GM19397 (cell line): ENCODE results near the gene MAML3.

Experiments used
- ATAC-seq: cut with Tn5 transposase; IDR thresholded peaks from one replicate; pipeline ENCODE4 v1.9.1; 2021; ENCODE audit warnings: mild to moderate bottlenecking, moderate library complexity; ENCODE audit not compliant: unreplicated experiment

MAML3 gene

DNA sequence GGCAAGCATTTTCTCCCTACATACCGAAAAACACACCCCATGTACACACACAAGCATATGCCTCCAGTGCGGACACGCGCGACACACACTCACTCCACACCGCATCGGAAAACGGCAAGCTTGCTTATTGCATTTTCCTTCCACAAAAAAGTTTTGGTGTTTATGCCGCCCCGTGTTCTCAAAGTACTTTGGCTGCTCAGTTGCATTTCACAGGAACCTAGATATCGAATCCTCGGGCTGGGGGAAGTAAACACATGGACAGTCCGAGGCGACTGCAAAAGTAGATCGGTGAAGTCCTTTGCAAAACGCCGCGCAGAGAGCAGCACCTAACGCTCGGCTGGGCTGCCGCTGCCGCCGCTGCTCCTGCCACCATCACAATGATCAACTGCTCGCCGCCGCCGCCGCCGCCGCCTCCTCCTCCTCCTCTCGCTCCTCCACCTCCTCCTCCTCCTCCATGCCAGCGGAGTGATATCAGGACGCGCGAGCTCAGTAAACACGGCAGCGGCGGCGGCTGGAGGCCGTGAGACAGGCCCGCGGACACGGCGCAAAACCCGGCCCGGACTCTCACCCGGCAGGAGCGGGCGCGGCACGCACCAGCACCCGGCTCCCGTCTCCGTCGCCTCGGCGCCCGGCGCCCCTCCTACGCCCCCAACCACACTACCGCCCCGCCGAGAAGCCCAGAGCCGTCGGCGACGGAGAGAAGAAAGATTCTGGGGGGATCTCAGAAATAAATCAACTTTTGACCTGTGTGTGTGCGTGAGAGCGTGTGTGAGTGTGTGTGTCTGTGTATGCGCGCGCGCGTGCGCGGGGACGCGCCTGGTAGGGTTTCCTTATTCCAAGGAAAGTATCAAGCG, at the start of gene MAML3:
Gene MAML3, minus strand, starts transcription at position 467 of the 854 bp plus-strand sequence. CDS start 857 bp downstream, outside the sequence.
- ATAC-seq = peak; percentile 41

DNA sequence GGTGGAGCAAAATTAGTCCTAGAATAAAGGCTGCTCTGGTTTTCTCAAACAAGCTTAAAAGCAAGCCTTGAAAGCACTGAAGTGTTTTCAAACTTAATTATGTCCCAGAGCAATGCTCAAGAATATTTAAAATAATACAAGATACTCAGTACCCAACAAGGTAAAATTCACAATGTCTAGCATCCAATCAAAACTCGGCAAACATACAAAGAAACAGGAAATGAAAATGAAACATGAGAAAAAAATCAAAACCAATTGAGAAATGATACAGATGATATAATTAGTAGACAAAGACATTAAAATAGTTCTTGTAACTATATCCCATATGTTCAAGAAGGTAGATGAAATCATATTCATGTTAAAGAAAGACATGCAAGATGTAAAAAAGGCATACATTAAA, 45.0 kb upstream of the MAML3 start:
- no peak for ATAC-seq

DNA sequence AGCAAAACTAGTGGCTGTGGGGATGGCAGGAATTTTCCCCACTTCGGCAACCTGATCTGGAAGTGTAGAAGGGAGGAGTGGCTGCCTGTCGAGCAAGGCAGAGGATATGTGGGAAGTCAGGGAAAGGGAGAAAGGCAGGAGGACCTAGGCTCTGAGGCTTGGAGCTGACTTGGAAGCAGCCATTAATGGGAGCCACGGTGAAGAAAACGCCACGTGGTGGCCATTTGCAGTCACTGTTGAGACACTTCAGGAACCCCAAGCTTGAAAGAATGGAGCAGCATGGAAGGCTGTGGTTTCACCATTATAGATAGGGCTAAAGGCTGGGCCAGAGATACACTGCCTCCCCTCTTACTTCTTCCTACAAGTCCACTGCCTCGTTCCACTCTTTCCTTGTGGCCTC, 41.8 kb upstream of the MAML3 start:
- ATAC-seq = no peak

DNA sequence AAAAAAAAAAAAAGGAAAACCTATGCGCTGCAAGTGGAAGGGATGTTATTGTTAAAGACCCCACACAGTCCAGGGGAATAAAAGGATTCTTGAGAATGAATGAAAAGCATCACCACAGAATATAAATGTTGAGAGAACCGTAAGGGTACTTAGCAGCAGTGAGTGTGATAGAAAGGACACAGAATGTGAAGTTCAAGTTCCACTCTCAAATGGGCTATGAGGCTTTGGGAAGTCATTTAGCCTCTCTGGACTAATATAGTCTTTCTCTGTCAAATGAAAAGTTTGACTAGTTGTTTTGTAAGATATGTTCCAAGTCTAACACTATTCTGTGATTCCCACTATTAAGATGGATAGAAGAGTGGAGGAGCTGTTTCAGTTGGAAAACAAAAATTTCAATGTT, 35.8 kb upstream of the MAML3 start:
- no peak for ATAC-seq

DNA sequence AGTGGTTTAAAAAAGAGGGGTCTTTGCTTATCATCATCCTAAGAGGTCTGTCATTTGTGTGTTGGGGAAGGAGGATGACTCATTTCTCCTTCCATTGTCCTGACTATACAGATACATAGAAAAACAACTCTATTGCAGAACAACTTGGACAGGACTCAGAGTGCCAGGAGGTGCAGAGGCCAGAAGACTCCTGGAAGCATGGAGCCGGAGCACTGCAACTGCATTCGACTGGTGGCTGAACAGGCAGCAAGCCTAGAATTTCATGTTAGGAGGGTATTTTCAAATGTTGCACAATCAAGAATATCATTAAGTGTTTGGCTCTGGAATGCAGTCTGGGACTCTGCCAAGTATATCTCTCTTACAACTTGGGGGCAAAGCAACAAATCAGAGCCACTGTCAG, 35.0 kb upstream of the MAML3 start:
- ATAC-seq = no peak

DNA sequence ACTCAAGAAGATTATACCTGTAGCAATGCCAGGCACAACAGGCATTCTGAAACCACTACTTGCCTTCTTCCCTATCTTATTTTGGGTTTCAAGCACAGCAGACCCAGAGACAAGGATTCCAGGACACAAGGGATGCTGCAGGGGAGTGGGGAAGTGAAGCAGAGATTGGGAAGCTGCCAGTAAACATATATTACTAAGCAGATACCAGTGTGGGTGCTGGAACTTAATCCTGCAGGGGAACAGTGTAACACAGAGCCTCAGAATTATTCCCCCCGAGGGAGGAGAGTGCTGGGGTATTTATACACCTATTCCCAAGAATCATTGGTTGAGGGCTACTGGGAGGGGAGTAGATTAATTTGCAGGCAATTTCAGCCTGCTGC, 33.3 kb upstream of the MAML3 start:
- ATAC-seq = no peak

DNA sequence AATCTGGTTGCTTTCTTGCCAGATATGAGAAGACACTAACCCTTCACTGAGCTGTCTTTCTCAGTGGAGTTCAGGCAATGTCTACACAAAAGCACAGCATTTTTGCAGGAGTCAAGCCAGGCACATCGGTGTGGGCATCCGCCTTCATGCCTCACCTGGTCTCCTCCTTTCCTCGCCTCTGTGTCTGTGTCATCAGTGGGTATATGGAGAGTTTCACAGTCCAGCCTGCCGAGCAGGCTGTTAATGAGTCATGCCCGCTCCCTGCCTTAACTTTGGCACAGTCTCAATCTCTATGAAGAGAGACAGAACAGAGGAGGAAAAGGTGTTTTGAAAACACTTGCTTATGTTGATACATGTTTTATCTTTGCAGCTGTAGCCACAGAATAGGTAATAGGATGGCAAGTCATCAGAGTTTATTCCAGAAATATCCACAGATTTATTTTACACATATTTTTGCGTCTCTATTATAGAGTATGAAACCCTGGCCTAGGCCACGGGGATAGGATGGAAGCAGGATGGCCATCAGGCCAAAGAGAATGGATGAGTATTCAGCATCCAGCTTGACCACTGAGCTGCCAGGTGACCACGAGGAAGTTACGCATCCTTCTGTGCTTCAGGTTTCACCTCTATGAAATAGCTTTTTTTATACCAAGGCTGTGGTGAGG, 32.8 kb upstream of the MAML3 start:
- no peak for ATAC-seq

DNA sequence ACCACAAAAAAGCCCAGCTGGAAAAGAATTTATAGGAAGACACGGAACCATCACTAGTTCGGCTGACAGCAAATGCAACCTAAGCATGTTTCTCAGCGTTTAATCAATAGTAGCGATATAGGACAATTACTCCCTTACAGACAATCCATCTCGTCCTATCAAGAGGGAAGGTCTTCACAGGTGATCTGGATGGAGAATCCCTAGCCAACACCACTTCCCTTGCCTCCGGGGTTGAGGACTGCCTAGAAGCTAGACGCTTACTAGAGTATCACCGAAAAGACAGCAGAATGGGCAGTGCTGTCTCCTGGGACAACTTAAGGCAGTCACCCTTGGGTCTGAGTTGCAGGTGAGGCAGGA, 32.1 kb upstream of the MAML3 start:
- no peak for ATAC-seq

DNA sequence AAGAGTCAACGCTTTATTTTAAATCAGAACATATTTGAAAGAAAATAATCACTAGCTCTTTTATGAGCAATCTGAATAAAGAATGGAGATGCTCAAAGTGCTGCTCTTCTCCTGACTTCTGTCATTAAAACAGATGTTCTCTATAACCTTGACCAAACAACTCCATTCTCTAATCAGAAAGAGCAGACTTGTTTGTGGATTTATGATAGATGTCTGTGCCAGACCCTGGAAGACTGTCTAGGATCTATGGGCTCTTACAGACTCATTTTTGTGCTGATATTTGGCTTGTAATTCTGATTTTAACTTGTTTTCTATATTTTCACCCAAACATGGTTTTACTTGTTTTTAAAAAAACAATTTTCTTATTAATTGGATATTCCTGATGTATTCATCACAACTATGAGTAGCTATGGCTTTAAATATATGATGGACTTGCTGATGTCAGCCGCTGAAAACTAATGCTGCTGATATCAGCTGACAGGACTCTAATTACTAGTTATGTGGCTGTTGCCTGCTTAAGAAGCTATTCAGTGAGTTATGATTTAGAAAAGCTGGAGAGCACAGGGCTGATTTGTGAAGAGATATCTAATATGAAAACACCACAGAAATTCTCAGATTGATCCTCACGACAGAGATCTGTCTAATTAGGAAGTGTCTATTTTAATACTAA, 31.6 kb upstream of the MAML3 start:
- ATAC-seq = no peak

DNA sequence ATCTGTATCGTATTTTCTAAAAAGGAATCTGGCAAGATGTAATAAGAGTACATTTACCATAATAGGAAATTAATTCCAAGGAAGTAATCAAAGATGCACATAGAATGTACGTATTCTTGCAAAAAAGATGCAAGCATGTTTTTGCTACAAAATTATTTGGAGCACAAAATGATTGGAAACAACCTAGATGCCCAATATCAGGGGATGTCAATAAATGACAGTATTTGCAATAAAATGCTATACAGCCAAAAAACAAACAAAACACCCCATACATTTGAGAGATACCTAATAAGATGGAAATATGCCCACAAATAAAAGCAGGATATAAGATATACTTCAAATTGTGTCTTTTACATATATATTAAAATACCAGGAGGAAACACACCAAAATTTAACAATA, 29.3 kb upstream of the MAML3 start:
- ATAC-seq = no peak

DNA sequence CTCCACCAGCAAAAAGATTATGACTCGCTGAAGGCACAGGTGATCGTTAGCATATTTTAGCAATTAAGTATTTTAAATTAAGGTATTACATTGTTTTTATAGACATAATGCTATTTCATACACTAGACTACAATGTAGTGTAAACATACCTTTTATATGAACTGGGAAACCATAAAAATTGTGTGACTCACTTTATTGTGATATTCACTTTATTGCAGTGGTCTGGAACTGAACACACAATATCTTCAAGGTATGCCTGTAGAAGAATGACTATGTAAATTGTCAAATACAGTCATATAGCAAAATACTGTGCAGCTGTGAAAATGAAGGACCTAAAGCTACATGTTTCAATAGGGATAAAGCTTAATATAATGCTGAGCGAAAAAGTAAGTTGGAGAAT, 26.6 kb upstream of the MAML3 start:
- no peak for ATAC-seq

DNA sequence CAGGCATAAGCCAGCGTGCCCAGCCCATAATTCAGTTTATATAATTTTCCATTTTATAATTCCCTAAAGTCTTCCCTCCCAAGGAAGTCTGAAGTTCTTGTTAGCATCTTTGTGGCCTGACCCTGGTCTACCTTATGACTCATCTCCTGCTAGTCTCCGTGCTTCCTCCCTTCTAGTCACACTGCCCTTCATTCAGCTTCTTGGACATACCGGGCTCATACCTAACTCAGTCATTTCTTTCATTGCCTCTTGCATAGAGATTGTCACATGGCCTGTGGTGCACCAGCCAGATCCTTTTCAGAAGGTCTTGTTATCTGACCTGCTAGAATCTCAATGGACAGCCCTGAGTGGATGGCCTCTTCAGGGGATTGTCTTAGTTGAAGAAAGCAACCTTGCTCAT, 22.8 kb upstream of the MAML3 start:
- no peak for ATAC-seq

DNA sequence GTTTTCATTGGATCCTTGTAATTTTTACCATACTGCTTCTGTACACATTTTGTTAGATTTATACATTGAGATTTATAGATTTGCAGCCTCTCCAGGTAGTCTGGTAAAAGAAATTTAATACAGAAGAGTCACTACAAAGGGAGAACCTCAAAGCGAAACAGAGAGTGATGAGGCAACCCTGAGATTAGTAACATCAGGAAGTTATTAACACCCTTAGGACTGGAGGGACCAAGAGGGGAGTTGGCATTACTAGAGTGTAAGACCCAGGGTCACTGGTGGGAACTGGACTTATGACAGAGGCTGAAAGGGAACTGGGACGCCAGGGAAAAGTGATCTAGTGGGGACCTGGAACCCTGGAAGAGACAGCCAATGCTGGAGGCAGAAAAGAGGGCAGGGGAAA, 20.6 kb upstream of the MAML3 start:
- ATAC-seq = no peak

DNA sequence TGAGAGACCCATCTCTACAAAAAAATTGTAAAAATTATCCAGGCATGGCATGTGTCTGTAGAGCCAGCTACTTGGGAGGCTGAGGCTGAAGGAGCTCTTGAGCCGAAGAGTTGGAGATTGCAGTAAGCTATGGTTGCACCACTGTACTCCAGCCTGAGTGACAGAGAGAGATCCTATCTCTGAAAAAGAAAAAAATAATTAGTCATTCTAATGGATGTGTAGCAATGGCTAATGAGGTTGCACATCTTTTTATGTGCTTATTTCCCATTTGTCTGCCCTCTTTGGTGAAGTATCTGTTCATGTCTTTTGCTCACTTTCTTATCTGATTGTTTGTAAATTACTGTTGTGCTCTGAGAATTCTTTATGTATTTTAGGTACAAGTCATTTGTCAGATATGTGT, 19.0 kb upstream of the MAML3 start:
- no peak for ATAC-seq

DNA sequence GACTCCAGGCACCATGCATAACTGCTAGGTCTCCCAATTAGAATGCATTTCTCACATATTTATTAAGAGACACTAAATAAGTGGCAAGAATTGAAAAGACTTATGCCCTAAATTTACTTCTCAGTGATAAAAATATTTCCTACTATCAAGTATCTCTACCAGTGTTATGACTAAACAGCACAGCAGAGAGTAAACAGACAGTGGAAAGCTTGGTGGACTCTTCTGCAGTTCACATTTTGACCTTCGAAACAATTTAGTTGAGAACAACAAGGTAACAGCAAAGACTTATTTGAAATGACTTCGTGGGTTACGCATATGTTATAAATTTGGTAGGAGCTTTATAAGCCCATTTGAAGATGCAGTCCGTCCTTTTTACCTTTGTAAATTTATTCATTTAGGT, 16.3 kb upstream of the MAML3 start:
- no peak for ATAC-seq

DNA sequence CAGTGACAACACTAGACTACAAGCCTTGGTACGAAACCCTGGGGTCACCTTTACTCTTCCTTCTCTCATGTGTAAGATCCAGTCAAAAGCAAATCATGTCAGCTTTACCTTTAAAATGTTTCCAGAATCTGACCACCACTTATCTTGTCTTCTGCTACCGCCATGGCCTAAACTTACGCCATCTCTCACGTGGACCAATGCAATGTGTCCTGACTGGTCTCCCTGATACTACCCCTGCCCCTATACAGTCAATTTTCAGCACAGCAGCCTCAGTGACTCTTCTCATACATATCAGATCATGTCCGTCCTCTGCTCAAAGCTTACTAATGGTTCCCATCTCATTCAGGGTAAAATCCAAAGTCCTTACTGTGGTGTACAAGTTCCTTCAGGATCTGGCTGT, 15.0 kb upstream of the MAML3 start:
- no peak for ATAC-seq

DNA sequence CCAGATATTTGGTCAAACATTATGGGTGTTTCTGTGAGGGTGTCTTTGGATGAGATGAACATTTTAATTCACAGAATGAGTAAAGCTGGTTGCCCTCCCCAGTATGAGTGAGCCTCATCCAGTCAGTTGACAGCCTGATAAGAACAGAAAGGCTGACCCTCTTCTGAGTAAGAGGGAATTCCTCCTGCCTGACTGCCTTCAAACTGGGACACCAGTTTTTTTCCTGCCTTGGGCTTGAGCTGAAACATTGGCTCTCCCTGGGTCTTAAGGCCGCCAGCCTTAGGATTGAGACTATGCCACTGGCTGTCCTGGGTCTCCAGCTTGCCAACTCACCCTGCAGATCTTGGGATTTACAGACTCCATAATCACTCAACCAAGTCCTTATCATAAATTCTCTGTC, 14.5 kb upstream of the MAML3 start:
- no peak for ATAC-seq

DNA sequence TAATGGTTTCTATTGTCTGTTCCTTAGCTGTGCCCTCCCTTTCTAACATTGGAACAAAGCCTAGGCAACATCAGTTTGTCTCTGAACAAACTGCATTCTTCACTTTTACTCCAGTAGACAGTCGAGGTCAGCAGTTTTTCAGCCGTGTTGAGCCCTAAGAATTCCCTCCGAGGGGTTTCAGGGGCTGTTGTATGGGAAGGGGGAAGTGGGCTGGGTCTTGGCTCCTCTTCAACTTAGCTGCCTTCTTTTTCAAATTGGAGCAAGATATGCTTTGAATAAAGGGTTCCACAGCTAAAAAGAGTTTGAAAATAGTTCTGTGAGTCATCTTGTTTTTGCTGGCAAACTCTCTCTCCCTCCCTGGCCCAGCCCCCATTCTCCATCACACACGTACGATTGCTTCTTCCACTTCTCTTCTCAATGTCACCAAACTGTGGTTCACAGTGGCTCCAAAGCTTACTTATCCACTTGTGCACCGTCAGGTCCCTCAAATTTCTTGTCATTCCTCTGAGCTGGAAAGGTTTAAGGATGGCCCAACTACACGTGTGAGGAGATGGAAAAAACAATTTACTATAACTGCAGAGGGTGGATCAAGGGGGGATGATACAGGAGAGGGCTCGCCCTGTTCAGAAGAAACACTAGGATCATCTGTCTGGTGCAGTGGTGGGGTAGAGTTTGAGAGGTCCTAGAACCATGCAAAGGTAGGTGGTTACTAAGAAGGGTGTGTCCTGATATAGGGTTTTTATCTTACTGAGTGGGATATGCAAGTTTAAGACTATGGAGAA, 9.2 kb upstream of the MAML3 start:
- ATAC-seq = no peak

DNA sequence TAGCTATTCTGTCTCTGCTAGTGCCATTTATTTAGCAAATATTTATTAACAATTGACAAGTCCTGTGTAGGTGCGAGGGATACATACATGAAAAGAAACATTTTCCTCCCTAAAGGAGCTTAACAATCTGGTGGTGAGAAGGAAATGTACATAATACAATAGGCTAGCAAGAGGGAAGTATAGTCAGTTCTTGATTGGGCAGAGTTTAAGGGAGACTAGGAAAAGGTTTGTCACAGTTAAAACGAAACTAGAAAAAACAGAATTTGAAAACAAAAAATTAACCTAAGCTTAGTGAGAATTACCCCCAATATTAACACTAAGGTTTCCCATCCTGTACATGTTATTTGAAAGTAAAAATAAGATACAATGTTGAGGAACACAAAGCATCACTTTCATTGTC, 8.6 kb upstream of the MAML3 start:
- no peak for ATAC-seq

DNA sequence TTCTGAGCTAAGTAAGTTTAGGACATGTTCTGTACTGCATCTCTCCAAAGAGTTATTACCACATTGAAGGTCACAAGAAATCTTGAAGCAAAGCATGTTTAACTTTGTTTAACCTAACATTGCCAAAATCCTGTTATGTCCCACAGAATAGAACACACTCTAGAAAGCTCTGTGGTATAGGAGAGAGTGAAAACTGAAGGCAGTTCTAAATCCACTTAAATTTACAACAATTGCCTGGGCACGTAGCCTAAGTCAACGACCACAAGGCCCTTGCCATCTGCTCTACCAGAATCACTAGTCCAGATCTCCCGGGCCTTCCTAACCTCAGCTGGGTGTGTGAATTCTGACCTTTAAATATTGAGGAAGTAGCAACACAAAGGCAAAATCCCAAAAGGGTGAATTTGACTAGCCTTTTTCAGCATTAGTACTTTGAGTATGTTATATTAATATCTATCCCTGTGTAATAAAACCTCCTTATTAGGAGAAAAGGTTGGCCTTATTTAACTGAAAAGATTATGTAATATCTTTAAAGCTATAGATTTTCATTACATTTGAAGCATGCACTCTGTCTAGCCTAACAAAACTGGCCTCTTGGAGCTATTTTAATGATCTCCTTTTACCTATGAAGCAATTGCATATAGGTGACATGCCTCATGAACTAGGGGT, 4.5 kb upstream of the MAML3 start:
- no peak for ATAC-seq

DNA sequence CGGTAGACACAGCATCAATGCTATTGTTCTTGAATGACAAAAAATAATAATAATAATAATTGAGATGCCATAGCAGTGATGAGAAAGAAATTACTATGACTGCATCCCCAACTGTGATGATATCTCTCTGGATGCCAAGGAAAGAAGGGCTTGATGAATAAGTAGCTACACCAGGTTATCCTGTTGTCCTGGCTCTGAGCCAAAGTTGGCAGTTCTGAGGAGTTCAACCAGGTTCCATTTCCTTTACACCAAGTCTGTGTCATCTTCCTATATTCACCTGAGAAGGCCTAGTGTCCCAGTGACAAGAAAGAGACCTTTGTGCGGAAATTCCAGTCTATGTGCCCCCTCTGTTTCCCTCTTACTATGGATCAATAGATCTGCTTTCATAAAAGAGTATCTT, 3.4 kb upstream of the MAML3 start:
- ATAC-seq = no peak
